Aorta (tissue), 5 donors: ENCODE results near the gene KIR2DL1. TPM values are rescaled to one million over a fixed set of nuclear protein-coding genes. Genes with fewer than 3 reads are reported as not detected.
"Not testable (repeated sequence)": the region's sequence is repeated elsewhere in the genome, so short reads cannot be mapped to it uniquely, and the experiment has no call there.

Source experiments
- ATAC-seq: fragments of 200-7000 bp; cut with Tn5 transposase; one replicate; pipeline ENCODE4 v1.9.1; 2022; ENCODE audit warnings: moderate library complexity; ENCODE audit not compliant: low FRiP score
- DNase-seq, 2 donors: peaks; one replicate each; pipeline ENCODE4 v3.0.0-alpha.2; 2020
- H3K27ac ChIP-seq, 2 donors: one replicate each; pipeline ENCODE4 v1.5.1; 2013; ENCODE audit warnings: low read length in 2 of 2, mild to moderate bottlenecking in 2 of 2, moderate library complexity in 2 of 2, control low read depth in 1 of 2, inconsistent platforms in 1 of 2, low read depth in 1 of 2
- H3K27me3 ChIP-seq, 2 donors: one replicate each; pipeline ENCODE4 v1.6.1; 2013; ENCODE audit warnings: control low read depth in 1 of 2, low read length in 1 of 2, mild to moderate bottlenecking in 1 of 2, moderate library complexity in 1 of 2; ENCODE audit not compliant: insufficient read depth in 2 of 2, control insufficient read depth in 1 of 2
- H3K36me3 ChIP-seq, 2 donors: one replicate each; pipeline ENCODE4 v1.6.1; 2013; ENCODE audit warnings: control low read depth in 1 of 2, low read length in 1 of 2, mild to moderate bottlenecking in 1 of 2; ENCODE audit not compliant: insufficient read depth in 2 of 2, control insufficient read depth in 1 of 2
- H3K4me1 ChIP-seq, 2 donors: one replicate each; pipeline ENCODE4 v1.6.1; 2013; ENCODE audit warnings: low read length in 2 of 2, control low read depth in 1 of 2, mild to moderate bottlenecking in 1 of 2, moderate library complexity in 1 of 2; ENCODE audit not compliant: insufficient read depth in 2 of 2, control insufficient read depth in 1 of 2
- H3K4me3 ChIP-seq, 2 donors: one replicate each; pipeline ENCODE4 v1.5.1; 2013; ENCODE audit warnings: low read length in 2 of 2, control low read depth in 1 of 2, mild to moderate bottlenecking in 1 of 2
- H3K9me3 ChIP-seq: one replicate; pipeline ENCODE4 v1.6.1; 2013; ENCODE audit warnings: mild to moderate bottlenecking, low read length; ENCODE audit not compliant: control insufficient read depth
- WGBS, 2 donors: extraction: QIAGEN DNeasy Blood & Tissue Kit; methylation state at CpG; one replicate each; pipeline ENCODE4 v1.1.7; 2013; 5-methylcytosine and 5-hydroxymethylcytosine counted together
- intact Hi-C, 2 donors: fragments of 100-400 bp; cut with DNase I; formaldehyde crosslinking; loops; one replicate each; pipeline versions ENCODE4 v1.14.2 to v1.15.0; 2022
- polyA plus RNA-seq, 2 donors: library from polyadenylated mRNA; stranded (reverse); fragments of 200-250 nt; gene quantifications; one replicate each; pipeline ENCODE4 v1.2.3, GENCODE V29; 2013
- total RNA-seq, 2 donors: library from RNA; stranded (reverse); fragmentation: NEBNext Ultra II Directional; extraction: Animal tissue kit (Norgen Biotek cat#: 25700); gene quantifications; one replicate each; pipeline ENCODE4 v1.2.1, GENCODE V29; 2021
- donor health status: healthy with polysubstance abuse.
- donor health status: Bipolar disorder and iron deficiency.
- donor health status: DM: no; HTN: no; CAD: no.
- donor health status: DM: no; HTN: no; CAD: no.
- donor health status: DM: yes; HTN: yes; CAD: no.

The KIR2DL1 gene
- total and polyA plus RNA-seq, 4 donors, result not detected

- DNase-seq (no peak), ATAC-seq (no peak)
- Histone ChIP-seq H3K27ac (no peak overlapping the region), H3K9me3 (no peaks in the 10 kb centered on the region), H3K27me3 (no peaks in the 10 kb centered on the region), H3K4me3 (no peak overlapping the region), H3K36me3 (no peaks in the 10 kb centered on the region), H3K4me1 (no peaks in the 10 kb centered on the region)
- intact Hi-C loops, result no loop called here
- 72 to 88% methylated on average over 1 of the region's 1 CpG for WGBS, 2 donors
These were observed 30.9 kb upstream of the KIR2DL1 start for GRCh38 chr19:54738715-54739114.

GRCh38 chr19:54739587-54740497 is 29.8 kb upstream of the KIR2DL1 start:
- Histone ChIP-seq H3K36me3 (no peaks in the 10 kb centered on the region), H3K4me1 (no peaks in the 10 kb centered on the region), H3K27ac (no peak overlapping the region), H3K27me3 (no peaks in the 10 kb centered on the region), H3K9me3 (no peaks in the 10 kb centered on the region), H3K4me3 (no peak overlapping the region)
- ATAC-seq (no peak), DNase-seq (no peak)
- intact Hi-C loops, result loop anchor here in 1 of 2 donors (1.0 kb wide), 1 partner anchor 108 kb away; no protein-coding TSS in a partner anchor
- 76 to 78% methylated on average over 13 of the region's 13 CpGs for WGBS, 2 donors

DNA sequence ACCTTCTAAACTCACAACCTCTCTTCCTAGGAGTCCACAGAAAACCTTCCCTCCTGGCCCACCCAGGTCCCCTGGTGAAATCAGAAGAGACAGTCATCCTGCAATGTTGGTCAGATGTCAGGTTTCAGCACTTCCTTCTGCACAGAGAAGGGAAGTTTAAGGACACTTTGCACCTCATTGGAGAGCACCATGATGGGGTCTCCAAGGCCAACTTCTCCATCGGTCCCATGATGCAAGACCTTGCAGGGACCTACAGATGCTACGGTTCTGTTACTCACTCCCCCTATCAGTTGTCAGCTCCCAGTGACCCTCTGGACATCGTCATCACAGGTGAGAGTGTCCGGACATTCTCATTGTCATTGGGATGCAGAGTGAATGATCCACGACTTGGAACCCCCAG is 27.6 kb upstream of the KIR2DL1 start:
- H3K4me3 ChIP-seq, H3K4me1 ChIP-seq: not testable (repeated sequence)

DNA sequence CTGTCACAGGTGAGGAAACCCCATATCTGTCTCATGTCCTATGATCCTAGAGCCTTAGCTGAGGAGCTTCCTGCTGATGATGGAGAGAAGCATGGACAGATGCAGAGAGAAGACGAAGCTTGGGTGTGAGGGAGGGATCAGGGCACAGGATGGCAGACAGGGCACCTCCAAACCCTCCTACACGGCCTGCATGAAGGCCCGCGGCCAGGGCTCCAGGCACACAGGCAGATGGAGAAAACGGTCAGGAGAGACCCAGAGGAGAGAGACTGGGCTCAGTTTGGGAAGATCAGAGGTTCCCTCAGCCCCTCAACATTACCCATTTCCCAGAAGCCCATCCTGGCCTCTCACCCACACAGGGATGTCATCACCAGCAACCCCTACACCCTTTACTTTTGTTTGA is 25.5 kb upstream of the KIR2DL1 start:
- intact Hi-C loops, DNase-seq, ATAC-seq, H3K27ac ChIP-seq, H3K9me3 ChIP-seq, H3K36me3 ChIP-seq, H3K4me3 ChIP-seq, H3K4me1 ChIP-seq, H3K27me3 ChIP-seq: not testable (repeated sequence)
- 74 to 88% methylated on average over 4 to 5 of the region's 5 CpGs for WGBS, 2 donors

More for the DNA sequence above, 27.6 kb upstream of the KIR2DL1 start:
- DNase-seq, intact Hi-C loops, H3K27me3 ChIP-seq, H3K9me3 ChIP-seq, H3K27ac ChIP-seq, ATAC-seq, H3K36me3 ChIP-seq: not testable (repeated sequence)
- WGBS, 2 donors, result 61 to 67% methylated on average over 5 of the region's 5 CpGs

GRCh38 chr19:54747614-54748322 is 21.8 kb upstream of the KIR2DL1 start:
- H3K4me1 ChIP-seq, intact Hi-C loops, H3K4me3 ChIP-seq, H3K27ac ChIP-seq, ATAC-seq, H3K36me3 ChIP-seq, H3K27me3 ChIP-seq, H3K9me3 ChIP-seq, DNase-seq: not testable (repeated sequence)
- WGBS, 2 donors, result 71 to 72% methylated on average over 9 of the region's 9 CpGs

DNA sequence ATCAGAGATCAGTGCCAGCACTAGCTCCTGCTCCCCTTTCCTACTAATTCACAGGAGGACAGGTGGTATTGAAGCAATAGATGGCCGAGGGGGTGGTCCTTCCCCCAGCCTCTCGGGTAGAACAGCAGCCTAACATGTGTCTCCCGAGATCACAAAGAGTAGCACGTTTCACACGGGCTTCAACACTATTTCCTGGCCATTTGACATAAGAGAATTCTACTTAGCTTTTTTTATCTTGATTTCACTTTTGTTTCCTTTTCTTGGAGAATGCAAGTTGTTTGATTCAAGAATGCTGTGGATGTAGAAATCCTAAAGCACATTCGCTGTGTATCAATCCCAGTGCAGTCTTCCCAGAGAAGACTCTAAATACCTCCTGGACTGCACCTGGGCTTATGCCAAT is 19.3 kb upstream of the KIR2DL1 start:
- H3K27ac ChIP-seq, H3K4me3 ChIP-seq, ATAC-seq, H3K27me3 ChIP-seq, intact Hi-C loops, DNase-seq, H3K36me3 ChIP-seq, H3K4me1 ChIP-seq, H3K9me3 ChIP-seq: not testable (repeated sequence)
- 39 to 61% methylated on average over 6 of the region's 6 CpGs for WGBS, 2 donors

DNA sequence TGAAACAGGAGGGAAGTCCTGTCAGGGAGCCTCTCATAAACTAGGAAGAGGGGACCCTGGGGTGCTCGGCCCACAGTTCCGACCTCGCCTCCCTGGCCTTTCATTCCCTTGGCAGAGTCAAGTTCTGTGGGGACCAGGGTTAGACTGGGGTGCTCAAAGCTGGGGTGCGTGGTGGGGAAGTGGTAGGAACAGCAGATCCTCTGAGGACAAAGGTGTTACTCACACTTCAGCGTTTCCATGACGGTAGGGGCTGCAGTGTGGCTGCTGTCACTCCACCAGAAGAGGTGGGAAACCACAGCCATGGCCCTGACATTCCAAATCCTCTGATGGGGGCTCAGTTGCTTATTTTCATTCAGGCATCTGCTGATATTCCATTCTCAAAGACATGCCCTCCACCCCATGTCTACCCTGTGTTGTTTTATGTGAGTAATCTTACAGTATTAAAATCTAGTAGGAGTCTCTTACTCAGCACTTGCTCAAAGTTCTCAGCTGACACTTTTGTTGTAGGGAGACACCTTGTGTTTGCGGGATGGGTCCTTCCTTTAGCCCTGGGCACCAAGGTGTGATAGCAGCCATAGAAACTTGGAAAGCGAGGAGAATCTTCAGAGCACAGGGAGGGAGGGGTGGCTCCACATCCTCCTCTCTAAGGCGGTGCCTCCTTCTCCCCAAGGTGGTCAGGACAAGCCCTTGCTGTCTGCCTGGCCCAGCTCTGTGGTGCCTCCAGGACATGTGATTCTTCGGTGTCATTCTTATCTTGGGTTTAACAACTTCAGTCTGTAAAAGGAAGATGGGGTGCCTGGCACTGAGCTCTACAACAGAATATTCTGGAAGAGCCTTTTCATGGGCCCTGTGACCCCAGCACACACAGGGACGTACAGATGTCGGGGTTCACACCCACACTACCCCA is 13.1 kb upstream of the KIR2DL1 start:
- H3K36me3 ChIP-seq, intact Hi-C loops, H3K27me3 ChIP-seq, H3K4me1 ChIP-seq, DNase-seq, H3K4me3 ChIP-seq, ATAC-seq, H3K9me3 ChIP-seq, H3K27ac ChIP-seq: not testable (repeated sequence)
- WGBS, 2 donors, result 60 to 80% methylated on average over 10 to 11 of the region's 12 CpGs

- H3K36me3 ChIP-seq, intact Hi-C loops, DNase-seq, H3K4me3 ChIP-seq, H3K27ac ChIP-seq, H3K4me1 ChIP-seq, ATAC-seq, H3K27me3 ChIP-seq, H3K9me3 ChIP-seq: not testable (repeated sequence)
- 54 to 59% methylated on average over 6 of the region's 6 CpGs for WGBS, 2 donors
These were observed 11.0 kb upstream of the KIR2DL1 start for GRCh38 chr19:54758577-54758976.
